MM.1S (cell line): ENCODE results near the gene CTNNBIP1.

Experiments used
- DNase-seq: peaks from one replicate; pipeline ENCODE4 v3.0.0-alpha.2; 2015
- H2AFZ ChIP-seq: fragments of 300-600 bp; sonication (generic); 2 replicates; pipeline ENCODE4 v1.6.0; 2016; ENCODE audit warnings: antibody characterized with exemption, low read length
- H3F3A ChIP-seq: fragments of 300-600 bp; sonication (generic); 2 replicates; pipeline ENCODE4 v1.6.1; 2016; ENCODE audit warnings: mild to moderate bottlenecking, antibody characterized with exemption, low read length, moderate library complexity, mixed read lengths; ENCODE audit not compliant: insufficient read depth
- H3K27ac ChIP-seq: fragments of 300-600 bp; sonication (generic); 2 replicates; pipeline ENCODE4 v1.5.1; 2016; ENCODE audit warnings: mild to moderate bottlenecking, low read length
- H3K27me3 ChIP-seq: fragments of 300-600 bp; sonication (generic); replicated peaks from 2 replicates; pipeline ENCODE4 v1.6.0; 2016; ENCODE audit warnings: low read length; ENCODE audit not compliant: insufficient read depth
- H3K36me3 ChIP-seq: fragments of 300-600 bp; sonication (generic); replicated peaks from 2 replicates; pipeline ENCODE4 v1.6.1; 2016; ENCODE audit warnings: mild to moderate bottlenecking, low read length, mixed read lengths; ENCODE audit not compliant: insufficient read depth
- H3K4me1 ChIP-seq: fragments of 300-600 bp; sonication (generic); 2 replicates; pipeline ENCODE4 v1.6.1; 2016; ENCODE audit warnings: low read length, mixed read lengths
- H3K4me2 ChIP-seq: fragments of 300-600 bp; sonication (generic); 2 replicates; pipeline ENCODE4 v1.6.0; 2016; ENCODE audit warnings: low read depth, low read length
- H3K4me3 ChIP-seq: fragments of 300-600 bp; sonication (generic); 2 replicates; pipeline ENCODE4 v1.5.1; 2016; ENCODE audit warnings: low read length, mixed read lengths
- H3K79me2 ChIP-seq: fragments of 300-600 bp; sonication (generic); 2 replicates; pipeline ENCODE4 v1.6.1; 2016; ENCODE audit warnings: mixed run types, low read length, mixed read lengths
- H3K9ac ChIP-seq: fragments of 300-600 bp; sonication (generic); 2 replicates; pipeline ENCODE4 v1.6.1; 2016; ENCODE audit warnings: low read length, mixed read lengths
- H3K9me2 ChIP-seq: fragments of 300-600 bp; sonication (generic); replicated peaks from 2 replicates; pipeline ENCODE4 v1.6.1; 2016; ENCODE audit warnings: mild to moderate bottlenecking, low read length, mixed read lengths; ENCODE audit not compliant: insufficient read depth
- H3K9me3 ChIP-seq: fragments of 300-600 bp; sonication (generic); replicated peaks from 2 replicates; pipeline ENCODE4 v1.6.1; 2016; ENCODE audit warnings: mild to moderate bottlenecking, low read length, mixed read lengths; ENCODE audit not compliant: insufficient read depth
- H4K20me1 ChIP-seq: fragments of 300-600 bp; sonication (generic); 2 replicates; pipeline ENCODE4 v1.6.1; 2016; ENCODE audit warnings: mild to moderate bottlenecking, low read length, moderate library complexity, mixed read lengths; ENCODE audit not compliant: insufficient read depth
- EZH2 ChIP-seq: fragments of 300-600 bp; sonication (generic); optimal IDR thresholded peaks from 2 replicates; pipeline ENCODE3; 2017; ENCODE audit warnings: low read depth, mild to moderate bottlenecking, antibody characterized with exemption, low read length, mixed read lengths
- EZH2phosphoT487 ChIP-seq: fragments of 300-600 bp; sonication (generic); IDR thresholded peaks from 2 replicates; pipeline ENCODE4 v1.6.1; 2018; ENCODE audit warnings: antibody characterized with exemption, low read length
- TF ChIP-seq, protein P1 (sequence below): fragments of 300-600 bp; sonication (generic); IDR thresholded peaks from 2 replicates; pipeline ENCODE4 v1.5.1; 2016; ENCODE audit warnings: antibody characterized with exemption, low read length, mixed read lengths

CTNNBIP1 gene

GRCh38 chr1:9889411-9889810, 20.7 kb downstream of the CTNNBIP1 start:
- no peak overlapping the region for H3K4me3 ChIP-seq
- DNase-seq, result no peak
- H3K9ac ChIP-seq, result no peak overlapping the region
- H3K27me3 ChIP-seq, result no peaks in the 10 kb centered on the region
- H3K27ac ChIP-seq, result no peak overlapping the region
- no peaks in the 10 kb centered on the region for H3K79me2 ChIP-seq
- no peaks in the 10 kb centered on the region for H3F3A ChIP-seq
- H2AFZ ChIP-seq, result no peak overlapping the region
- no peaks in the 10 kb centered on the region for H4K20me1 ChIP-seq
- no peaks in the 10 kb centered on the region for H3K36me3 ChIP-seq
- TF ChIP-seq EZH2, result no peak
- TF ChIP-seq, protein P1, sequence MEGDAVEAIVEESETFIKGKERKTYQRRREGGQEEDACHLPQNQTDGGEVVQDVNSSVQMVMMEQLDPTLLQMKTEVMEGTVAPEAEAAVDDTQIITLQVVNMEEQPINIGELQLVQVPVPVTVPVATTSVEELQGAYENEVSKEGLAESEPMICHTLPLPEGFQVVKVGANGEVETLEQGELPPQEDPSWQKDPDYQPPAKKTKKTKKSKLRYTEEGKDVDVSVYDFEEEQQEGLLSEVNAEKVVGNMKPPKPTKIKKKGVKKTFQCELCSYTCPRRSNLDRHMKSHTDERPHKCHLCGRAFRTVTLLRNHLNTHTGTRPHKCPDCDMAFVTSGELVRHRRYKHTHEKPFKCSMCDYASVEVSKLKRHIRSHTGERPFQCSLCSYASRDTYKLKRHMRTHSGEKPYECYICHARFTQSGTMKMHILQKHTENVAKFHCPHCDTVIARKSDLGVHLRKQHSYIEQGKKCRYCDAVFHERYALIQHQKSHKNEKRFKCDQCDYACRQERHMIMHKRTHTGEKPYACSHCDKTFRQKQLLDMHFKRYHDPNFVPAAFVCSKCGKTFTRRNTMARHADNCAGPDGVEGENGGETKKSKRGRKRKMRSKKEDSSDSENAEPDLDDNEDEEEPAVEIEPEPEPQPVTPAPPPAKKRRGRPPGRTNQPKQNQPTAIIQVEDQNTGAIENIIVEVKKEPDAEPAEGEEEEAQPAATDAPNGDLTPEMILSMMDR, result no peak
- no peak for TF ChIP-seq EZH2phosphoT487
- no peaks in the 10 kb centered on the region for H3K9me2 ChIP-seq
- H3K9me3 ChIP-seq, result no peaks in the 10 kb centered on the region
- no peak overlapping the region for H3K4me2 ChIP-seq
- H3K4me1 ChIP-seq, result no peaks in the 10 kb centered on the region

GRCh38 chr1:9888886-9889285, 21.2 kb downstream of the CTNNBIP1 start:
- no peaks in the 10 kb centered on the region for H3K36me3 ChIP-seq
- H3K79me2 ChIP-seq, result no peaks in the 10 kb centered on the region
- no peaks in the 10 kb centered on the region for H3K9me2 ChIP-seq
- no peaks in the 10 kb centered on the region for H3K4me1 ChIP-seq
- no peak overlapping the region for H3K4me2 ChIP-seq
- no peak overlapping the region for H2AFZ ChIP-seq
- H3K27me3 ChIP-seq, result no peaks in the 10 kb centered on the region
- H3F3A ChIP-seq, result no peaks in the 10 kb centered on the region
- no peaks in the 10 kb centered on the region for H4K20me1 ChIP-seq
- DNase-seq, result no peak
- no peak overlapping the region for H3K4me3 ChIP-seq
- no peak for TF ChIP-seq EZH2
- TF ChIP-seq, protein P1, result no peak
- no peak overlapping the region for H3K9ac ChIP-seq
- no peaks in the 10 kb centered on the region for H3K9me3 ChIP-seq
- H3K27ac ChIP-seq, result no peak overlapping the region

GRCh38 chr1:9887070-9887469, 23.0 kb downstream of the CTNNBIP1 start:
- Histone ChIP-seq H3K27me3 (no peaks in the 10 kb centered on the region), H3K4me3 (no peak overlapping the region), H3K27ac (no peak overlapping the region), H3K9me3 (no peaks in the 10 kb centered on the region), H2AFZ (no peak overlapping the region), H3K9me2 (no peaks in the 10 kb centered on the region), H3K79me2 (no peaks in the 10 kb centered on the region), H3K4me2 (no peak overlapping the region), H3K36me3 (no peaks in the 10 kb centered on the region), H3K9ac (no peak overlapping the region), H3K4me1 (no peaks in the 10 kb centered on the region), H3F3A (no peaks in the 10 kb centered on the region), H4K20me1 (no peaks in the 10 kb centered on the region)
- no peak for DNase-seq
- TF ChIP-seq, protein P1, result no peak
- TF ChIP-seq EZH2 (no peak), EZH2phosphoT487 (no peak)
